Stimulated activated CD8-positive, alpha-beta memory T cell treated with anti-CD3 and anti-CD28 coated beads, Interleukin-12 subunit alpha, Interleukin-12 subunit beta, amount 100 ng/mL, for 1 hour (primary cell): ENCODE measurements around the gene ALDH6A1.

Experiments used
- DNase-seq: peaks from one replicate; pipeline ENCODE4 v3.0.0-alpha.2; 2020; ENCODE audit warnings: low read depth

Gene ALDH6A1

DNA sequence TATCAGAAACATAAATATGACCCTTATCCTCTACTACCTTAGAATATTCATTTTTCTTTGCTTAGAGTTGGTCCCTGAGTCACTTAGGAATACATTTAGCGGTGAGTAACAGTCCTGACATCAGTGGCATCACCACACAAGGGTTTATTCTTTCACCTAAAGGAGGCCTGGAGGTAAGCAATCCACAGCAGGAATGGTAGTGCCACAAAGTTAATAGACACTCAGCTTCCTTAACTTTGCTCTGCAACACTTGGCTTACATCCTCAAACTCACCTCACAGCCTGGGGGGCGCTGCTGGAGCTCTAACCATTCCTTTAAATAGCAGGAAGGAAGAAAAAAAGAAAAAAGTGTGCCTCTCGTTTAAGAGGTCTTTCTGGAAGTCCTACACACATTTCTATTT is 36.0 kb downstream of the ALDH6A1 start:
- DNase-seq = no peak

DNA sequence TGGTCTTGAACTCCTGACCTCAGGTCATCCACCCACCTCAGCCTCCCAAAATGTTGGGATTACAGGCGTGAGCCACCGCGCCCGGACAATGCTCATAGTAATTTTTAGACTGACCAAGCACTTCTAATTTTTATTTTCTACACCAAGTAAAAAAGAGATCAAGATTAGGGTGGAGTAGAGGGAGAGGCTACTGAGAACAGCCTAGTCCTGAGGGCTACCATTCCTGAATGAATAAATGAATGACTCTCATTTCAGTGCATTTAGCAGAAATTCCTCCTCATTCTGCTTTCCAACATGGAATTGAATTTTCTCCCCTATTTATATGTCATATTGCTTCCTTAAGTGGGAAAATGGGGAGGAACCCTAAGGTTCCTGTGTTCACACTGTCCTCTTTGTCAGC is 38.7 kb downstream of the ALDH6A1 start:
- no peak for DNase-seq

DNA sequence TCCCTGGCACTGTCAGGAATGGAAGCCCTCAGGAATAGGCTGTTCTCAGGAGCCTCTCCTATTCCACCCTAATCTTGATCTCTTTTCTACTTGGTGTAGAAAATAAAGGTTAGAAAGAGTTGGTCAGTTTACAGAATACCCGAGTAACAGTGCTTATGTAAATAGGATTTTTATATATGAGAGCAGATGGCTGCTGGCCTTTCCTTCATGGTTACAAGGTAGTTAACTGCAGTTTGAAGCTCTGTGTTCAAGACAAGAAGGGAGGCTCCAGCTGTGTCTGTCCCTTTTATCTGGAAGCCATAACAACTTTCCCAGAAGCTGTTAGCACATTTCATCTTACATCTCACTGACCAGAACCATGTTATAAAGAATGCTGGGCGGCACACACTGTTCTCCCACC is 42.0 kb downstream of the ALDH6A1 start:
- no peak for DNase-seq

DNA sequence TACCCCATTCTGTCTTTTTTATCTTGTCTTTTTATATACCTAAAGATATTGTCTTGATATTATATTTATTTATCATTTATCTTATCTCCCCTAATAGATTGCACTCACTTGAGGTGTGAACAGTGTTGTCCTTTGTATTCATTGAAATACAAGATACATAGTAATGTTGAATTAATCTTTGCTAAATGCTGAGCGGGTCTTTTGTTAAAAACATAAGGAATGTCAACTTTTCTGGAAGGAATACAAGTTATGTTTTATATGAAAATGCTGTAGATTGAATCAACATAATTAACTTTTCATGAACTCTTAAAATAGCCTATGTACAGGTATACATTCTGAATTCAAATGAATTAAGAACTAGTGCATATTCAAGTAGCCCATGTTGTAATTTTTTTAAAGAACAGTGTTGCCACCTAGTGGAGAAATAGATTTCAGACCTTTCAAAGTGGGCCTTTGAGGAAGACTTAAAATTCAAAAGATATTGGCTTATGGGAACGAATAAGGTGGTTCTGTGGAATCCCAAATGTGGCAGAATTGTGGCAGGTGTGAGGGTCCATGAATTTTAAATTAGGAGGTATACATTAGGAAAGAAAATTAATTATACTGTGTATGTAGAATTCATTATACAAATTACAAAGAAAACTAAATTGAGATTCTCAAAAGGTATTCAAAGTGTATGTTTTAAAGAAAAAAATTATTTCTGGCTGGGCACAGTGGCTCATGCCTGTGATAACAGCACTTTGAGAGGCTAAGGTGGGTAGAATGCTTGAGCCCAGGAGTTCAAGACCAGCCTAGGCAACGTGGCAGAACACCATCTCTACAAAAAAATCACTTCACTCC is 46.0 kb downstream of the ALDH6A1 start:
- no peak for DNase-seq

DNA sequence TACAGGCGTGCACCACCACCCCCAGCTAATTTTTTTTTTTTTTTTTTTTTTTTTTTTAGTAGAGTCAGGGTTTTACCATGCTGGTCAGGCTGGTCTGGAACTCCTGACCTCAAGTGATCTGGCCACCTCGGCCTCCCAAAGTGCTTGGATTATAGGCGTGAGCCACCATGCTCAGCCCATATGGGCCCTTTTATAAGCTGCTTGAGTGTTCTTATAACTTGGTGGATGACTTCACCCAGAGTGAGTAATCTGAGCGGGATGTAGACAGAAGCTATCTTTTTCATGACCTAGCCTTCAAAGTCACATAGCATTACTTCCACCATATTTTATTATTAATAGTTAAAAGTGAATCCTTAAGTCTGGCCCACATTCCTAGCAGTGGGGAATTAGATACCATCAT is 48.7 kb downstream of the ALDH6A1 start:
- DNase-seq = no peak

DNA sequence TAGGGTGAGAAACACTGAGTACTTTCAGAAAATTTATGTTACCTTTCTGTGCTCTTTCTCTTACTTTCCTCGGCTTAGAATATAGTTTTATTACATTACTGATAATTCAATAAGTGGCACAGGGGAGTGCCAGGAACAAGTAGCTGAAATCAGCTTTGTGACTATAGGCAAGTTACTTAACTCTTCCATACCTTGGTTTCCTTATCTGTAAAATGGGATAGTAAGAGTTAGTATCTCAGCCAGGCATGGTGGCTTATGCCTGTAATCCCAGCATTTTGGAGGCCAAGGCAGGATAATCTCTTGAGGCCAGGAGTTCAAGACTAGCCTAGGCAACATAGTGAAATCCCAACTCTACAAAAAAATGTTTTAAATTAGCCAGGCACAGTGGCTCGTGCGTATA is 49.7 kb downstream of the ALDH6A1 start:
- no peak for DNase-seq

DNA sequence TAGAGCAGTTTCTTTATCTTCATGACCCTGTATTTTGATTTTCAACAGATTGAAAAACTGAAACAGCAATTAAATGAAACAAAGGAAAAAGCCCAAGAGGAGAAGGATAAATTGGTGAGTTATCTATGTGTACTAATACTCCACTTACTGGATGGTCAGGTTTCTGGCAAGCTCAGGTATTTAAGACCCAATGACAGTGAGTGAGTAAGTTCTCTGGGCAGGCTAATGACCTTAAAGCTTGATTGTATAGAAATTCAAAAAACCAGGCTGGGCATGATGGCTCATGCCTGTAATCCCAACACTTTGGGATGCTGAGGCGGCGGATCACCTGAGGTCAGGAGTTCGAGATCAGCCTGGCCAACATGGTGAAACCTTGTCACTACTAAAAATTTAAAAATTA is 55.1 kb downstream of the ALDH6A1 start:
- DNase-seq = no peak

DNA sequence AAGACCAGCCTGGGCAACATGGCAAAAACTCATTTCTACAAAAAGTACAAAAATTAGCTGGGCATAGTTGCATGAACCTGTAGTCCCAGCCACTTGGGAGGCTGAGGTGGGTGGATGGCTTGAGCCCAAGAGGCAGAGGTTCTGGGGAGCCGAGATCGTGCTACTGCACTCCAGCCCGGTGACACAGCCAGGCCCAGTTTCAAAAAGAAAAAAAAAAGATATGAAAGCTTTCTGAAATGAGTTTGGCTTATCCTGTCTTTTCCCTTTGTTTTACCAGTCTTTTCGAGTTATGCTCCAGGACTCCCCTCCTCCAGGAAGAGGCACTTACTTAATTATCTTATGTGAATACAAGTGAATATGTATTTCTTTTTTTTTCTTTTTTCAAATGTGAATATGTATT is 61.9 kb downstream of the ALDH6A1 start:
- DNase-seq = no peak

DNA sequence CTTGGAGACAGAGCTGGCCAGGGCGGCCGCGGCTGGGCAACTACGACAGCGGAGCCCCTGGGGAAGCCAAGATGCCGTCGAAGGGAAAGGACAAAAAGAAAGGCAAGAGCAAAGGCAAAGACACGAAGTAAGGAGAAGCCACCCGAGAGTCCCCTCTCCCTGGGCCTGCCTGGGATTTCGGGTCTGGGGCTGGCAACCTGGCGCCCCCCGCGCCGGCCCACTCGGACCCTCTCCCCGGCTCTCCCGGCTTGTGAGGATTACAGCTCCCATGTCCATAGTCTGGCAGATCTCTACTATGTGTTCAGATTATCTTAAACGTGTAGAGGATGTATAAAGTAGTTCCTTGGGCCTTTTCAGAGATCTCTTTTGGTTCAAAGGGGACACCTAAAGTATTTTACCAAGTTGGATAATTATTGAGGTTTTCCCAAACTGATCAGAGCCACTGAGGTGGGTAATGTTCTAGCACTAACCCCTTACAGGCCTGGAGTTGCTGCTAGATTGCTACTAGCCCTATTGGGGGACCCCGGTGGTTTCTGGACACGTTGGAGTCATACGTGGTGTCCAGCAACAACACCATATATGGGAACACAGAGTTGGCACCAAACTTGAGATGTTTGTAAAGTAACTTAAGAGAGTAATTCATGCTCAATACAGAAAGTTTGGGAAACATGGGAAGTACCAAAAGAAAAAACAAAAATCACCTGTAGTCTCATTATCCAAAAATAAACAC is 64.7 kb downstream of the ALDH6A1 start:
- DNase-seq = no peak

DNA sequence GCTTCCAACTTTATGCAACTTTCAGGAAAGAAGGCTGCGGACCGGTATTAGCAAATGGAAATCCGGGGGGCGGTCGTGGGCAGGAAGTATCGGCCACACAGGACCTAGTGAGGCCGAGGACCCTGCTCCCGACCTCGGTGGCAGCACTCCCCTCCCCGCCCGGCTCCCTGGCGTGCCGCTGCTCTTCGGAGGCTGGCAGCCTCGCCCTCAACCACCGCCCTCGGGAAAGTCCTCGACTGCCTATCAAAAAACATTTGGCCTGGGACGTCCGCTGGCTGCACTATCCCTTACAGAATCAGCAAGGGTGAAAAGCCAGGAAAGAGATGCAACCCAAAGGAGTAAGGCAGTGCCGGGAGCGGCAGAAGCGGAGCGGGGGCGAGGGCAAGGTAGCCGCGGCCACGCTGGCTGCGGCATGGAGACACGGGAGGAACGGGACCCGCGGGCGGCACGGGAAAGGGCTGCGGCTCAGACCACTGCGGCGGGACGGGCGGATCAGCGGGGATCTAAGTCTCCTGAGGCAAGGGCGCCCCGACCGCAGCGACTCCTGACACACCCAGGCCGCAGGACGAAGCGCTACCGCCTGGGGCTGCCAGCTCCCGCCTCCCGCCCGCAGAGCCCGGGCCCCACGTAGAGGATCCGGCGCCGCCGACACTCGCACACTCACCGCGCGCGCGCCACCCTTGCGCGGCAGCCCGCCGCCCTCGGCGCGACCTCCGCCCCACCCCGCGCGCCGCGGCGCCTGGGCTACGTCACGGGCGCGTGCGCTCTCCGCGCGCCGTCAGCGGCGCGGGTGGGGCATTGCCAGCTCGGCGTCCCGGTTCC is 65.5 kb downstream of the ALDH6A1 start, which contains the start of the genes BBOF1 and ENTPD5:
BBOF1 (plus strand) TSS at position 764 of the 822 bp plus-strand sequence. CDS start 130 bp downstream, outside the sequence.
ENTPD5 (minus strand) TSS at position 703 of the 822 bp plus-strand sequence. CDS start 31,186 bp downstream, outside the sequence.
- DNase-seq = peak; percentile 65

DNA sequence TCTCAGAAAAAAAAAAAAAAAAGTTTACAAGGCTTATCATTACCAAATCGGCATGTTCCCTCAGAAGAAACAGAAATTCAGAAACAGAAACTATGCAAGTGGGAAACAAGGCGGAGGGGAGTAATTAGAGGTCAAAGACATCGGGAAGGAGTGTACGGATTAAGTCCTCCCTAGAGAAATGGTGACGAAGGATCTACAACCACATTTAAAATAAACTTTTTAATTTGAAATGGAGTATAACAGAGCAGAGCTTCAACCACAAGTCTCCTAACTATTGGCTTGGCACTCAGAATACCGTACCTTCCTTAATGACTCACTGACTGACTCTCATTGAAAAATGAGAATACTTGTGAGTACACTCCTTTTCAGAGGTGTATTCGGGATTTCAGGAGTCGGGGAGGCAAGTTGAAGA is 66.1 kb downstream of the ALDH6A1 start:
- DNase-seq = no peak

DNA sequence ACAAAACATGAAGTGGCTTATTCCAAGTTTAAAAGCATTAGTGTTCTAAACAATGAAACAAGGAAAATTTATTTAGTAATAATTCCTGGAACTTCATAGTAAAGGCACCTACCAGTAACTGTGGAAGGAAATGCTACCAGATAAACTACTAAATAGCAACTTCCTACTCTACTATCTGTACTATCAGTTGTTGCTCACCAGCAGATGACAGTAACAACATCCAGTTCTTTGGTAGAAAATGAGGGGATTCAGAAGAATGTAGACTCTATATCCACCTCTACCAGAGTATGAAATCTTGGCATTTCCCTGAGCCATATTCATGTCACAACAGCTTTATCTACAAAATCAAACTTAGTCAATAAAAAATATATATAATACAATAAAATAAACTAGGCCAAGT is 68.3 kb downstream of the ALDH6A1 start:
- no peak for DNase-seq

DNA sequence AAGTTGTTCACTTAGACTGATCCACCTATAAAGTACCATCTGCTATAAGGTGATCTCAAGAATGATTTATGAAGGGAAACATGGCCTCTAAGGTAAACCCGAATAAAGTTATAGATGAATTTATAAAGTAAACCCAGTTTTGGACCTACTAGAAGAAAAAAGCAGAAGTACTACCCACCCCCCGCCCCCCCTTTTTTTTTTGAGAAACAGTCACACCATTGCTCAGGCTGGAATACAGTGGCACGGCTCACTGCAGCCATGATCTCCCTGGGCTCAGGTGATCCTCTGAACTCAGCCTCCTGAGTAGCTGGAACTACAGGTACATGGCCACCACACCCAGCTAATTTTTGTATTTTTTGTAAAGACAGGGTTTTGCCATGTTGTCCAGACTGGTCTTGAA is 69.1 kb downstream of the ALDH6A1 start:
- DNase-seq = no peak

DNA sequence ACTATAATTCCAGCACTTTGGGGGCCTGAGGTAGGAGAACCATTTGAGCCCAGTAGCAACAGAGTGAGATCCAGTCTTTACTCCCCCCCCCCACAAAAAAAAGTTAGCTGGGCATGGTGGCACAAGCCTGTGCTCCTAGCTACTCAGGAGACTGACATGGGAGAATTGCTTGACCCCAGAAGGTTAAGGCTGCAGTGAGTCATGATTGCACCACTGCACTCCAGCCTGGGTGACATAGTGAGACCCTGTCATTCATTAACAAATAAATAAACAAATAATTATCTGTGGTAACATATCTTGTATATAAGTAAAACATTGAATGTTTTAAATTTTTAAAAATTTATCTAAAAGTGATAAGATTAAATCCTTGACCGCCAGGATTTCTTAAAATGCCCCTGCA is 70.0 kb downstream of the ALDH6A1 start:
- no peak for DNase-seq

DNA sequence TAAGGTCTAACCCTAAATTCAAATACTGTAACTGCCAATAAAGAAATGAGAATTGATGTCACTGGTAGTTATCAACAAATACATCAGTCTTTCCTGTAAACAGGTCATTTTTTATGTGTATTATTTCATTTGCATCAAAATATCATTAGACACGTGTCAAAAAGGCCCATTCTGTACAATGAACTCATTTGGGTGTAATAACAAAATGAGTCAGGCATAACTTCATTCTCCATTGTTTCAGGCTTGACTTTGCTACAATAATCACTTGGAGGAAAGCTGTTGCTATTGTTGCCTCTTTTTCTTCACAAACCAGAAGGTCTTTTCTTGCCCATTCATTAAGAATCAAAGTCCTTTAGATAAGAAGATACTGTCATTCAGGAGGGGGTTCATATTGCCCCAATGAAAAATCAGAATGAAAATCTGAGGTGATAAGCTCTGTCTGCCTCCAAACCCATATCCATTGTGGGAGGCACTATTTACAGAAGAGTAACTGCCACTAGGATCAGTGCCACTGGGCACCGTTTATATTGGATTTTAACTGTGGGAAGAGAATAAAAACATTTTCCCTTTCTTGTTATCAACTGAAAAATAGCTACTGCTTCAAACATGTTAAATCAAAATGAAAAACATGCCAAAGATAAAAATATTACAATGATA is 75.3 kb downstream of the ALDH6A1 start:
- DNase-seq = no peak
